ENCODE data around the gene NBEA. TPM values are rescaled to one million over a fixed set of nuclear protein-coding genes. Genes with fewer than 3 reads are reported as not detected.
"Not testable (repeated sequence)": the region's sequence is repeated elsewhere in the genome, so short reads cannot be mapped to it uniquely, and the experiment has no call there.

The NBEA gene
- total RNA-seq, 8 experiments from 2014 or later = 2.8 to 45.7 (median 31.8) TPM

- 50 to 88% (median 72%) methylated on average over 1 to 4 of the region's 5 CpGs; no CpG with 5 or more reads in 2 of the 10 experiments for WGBS, 10 experiments
- no peaks in the 10 kb centered on the region for H3K4me1 ChIP-seq (replicated peaks in 1 of 2)
These were observed 688.6 kb downstream of the NBEA start for GRCh38 chr13:35630551-35631275.

DNA sequence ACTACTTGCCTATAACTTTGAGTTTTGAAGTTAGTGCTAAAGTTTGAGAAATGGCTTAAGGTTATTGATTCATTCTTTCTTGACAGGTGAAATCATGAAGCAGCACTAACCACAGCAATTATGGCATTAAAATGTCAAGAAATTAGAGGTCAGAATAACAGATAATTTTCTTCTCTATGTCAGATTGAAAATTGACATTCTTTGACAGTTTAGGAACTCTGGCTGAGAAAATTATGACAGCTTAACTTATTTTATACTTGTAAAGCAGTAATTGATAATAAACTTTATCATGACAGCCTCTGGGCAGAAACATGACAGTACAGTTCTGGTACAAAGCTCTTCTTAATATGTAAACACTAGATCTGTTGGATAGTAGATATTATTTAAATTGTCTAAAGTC lies 689.6 kb downstream of the NBEA start:
- Histone ChIP-seq H3K4me3 (no peak overlapping the region), H3K4me1 (replicated peaks in 1 of 2) (no peaks in the 10 kb centered on the region), H3K27ac (no peak overlapping the region)
- no peak for ATAC-seq (replicated peaks in 6 of 8)
- in situ Hi-C loops (cut with MboI; ENCODE audit: low pct_unique_long_range_greater_than_20kb in 2 of 9, low sequenced_read_pairs in 9 of 9, unreplicated experiment in 9 of 9) = no loop called here

More at GRCh38 chr13:35630551-35631275, 688.6 kb downstream of the NBEA start:
- no peak overlapping the region for H3K27ac ChIP-seq
- no peak overlapping the region for H3K4me3 ChIP-seq
- ATAC-seq (replicated peaks in 6 of 8) = peak; percentile 41 to 96 (median 84)
- in situ Hi-C loops (cut with MboI; ENCODE audit: low pct_unique_long_range_greater_than_20kb in 2 of 9, low sequenced_read_pairs in 9 of 9, unreplicated experiment in 9 of 9) = no loop called here

DNA sequence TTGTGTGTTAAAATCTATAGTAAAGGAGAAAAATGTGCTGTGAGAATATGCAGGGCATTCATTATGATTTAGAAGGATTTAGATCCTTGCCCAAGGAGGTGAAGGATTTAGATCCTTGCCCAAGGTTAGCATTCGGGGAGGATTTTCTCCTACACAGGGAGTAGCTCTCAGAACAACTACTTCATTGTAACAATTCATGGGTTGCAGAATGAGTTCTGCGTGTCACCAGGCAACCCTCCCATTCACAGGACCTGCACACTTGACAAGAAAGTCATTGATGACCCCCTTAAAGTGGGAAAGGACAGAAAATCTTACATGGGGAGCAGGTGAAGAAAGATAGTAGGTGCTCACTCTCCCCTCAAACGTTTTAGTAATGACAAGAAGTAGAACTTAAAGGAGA lies 701.6 kb downstream of the NBEA start:
- H3K4me3 ChIP-seq = no peak overlapping the region
- no peaks in the 10 kb centered on the region for H3K4me1 ChIP-seq (replicated peaks in 1 of 2)
- in situ Hi-C loops (cut with MboI; ENCODE audit: low pct_unique_long_range_greater_than_20kb in 2 of 9, low sequenced_read_pairs in 9 of 9, unreplicated experiment in 9 of 9) = no loop called here
- WGBS, 10 experiments = 19 to 80% (median 61%) methylated on average over 1 to 3 of the region's 3 CpGs; no CpG with 5 or more reads in 3 of the 10 experiments
- peak in 1 of 8 experiments; percentile 54 for ATAC-seq (replicated peaks in 6 of 8)
- no peak overlapping the region for H3K27ac ChIP-seq

GRCh38 chr13:35646056-35646774 lies 704.1 kb downstream of the NBEA start:
- no peak overlapping the region for H3K4me3 ChIP-seq
- H3K27ac ChIP-seq = no peak overlapping the region
- no peaks in the 10 kb centered on the region for H3K4me1 ChIP-seq (replicated peaks in 1 of 2)
- WGBS, 10 experiments = 0 to 100% (median 80%) methylated on average over 1 to 7 of the region's 7 CpGs; no CpG with 5 or more reads in 2 of the 10 experiments
- no peak for ATAC-seq (replicated peaks in 6 of 8)
- in situ Hi-C loops (cut with MboI; ENCODE audit: low pct_unique_long_range_greater_than_20kb in 2 of 9, low sequenced_read_pairs in 9 of 9, unreplicated experiment in 9 of 9) = no loop called here

DNA sequence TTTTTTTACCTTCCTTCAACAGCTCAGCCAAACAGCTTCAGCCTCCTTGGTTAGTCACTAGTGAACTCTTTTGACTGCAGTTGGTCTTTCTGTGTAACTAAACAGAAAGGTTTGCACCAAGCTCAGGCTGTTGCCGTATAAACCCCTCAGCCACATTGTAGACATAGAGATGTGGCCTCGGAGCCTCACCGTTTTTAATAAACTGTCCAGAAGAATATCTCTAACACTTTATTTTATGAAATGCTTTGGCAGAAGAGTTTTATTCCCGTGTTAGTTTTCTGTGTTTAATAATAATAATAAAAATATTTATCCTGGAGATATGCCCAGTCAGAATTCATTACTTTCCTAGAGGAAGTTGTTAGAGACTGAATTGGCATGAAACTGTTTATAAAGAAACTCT lies 706.1 kb downstream of the NBEA start:
- WGBS, 10 experiments = 0 to 100% (median 75%) methylated on average over 1 to 4 of the region's 4 CpGs; no CpG with 5 or more reads in 2 of the 10 experiments

DNA sequence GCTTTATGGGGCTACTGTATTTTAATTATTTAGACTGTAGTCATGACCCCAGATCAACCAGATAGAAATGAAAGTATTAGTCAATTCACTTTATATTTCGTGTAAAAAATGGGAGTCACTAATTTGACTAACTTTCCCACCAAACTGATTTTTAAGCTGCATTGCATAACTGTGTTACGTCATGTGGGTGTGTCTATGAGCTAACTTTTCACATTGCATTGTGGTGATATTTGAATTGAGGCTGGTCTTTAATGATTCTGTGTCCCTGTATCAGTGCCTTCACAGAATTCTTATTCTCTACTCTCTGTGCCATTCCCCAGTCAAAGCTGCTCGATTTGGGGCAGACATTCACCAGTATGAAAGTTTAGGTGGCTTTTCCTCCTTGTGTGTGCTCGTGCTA lies 707.1 kb downstream of the NBEA start:
- ATAC-seq (replicated peaks in 6 of 8) = peak in 2 of 8 experiments; percentile 37 to 45
- Histone ChIP-seq H3K4me1 (replicated peaks in 1 of 2) (no peaks in the 10 kb centered on the region), H3K27ac (no peak overlapping the region), H3K4me3 (no peak overlapping the region)
- in situ Hi-C loops (cut with MboI; ENCODE audit: low pct_unique_long_range_greater_than_20kb in 2 of 9, low sequenced_read_pairs in 9 of 9, unreplicated experiment in 9 of 9) = no loop called here
- WGBS, 10 experiments = 32 to 96% (median 83%) methylated on average over 1 to 4 of the region's 4 CpGs; no CpG with 5 or more reads in 1 of the 10 experiments

More for the DNA sequence above, 706.1 kb downstream of the NBEA start:
- H3K4me1 ChIP-seq (replicated peaks in 1 of 2) = no peaks in the 10 kb centered on the region
- H3K4me3 ChIP-seq = no peak overlapping the region
- in situ Hi-C loops (cut with MboI; ENCODE audit: low pct_unique_long_range_greater_than_20kb in 2 of 9, low sequenced_read_pairs in 9 of 9, unreplicated experiment in 9 of 9) = no loop called here
- no peak overlapping the region for H3K27ac ChIP-seq
- no peak for ATAC-seq (replicated peaks in 6 of 8)

DNA sequence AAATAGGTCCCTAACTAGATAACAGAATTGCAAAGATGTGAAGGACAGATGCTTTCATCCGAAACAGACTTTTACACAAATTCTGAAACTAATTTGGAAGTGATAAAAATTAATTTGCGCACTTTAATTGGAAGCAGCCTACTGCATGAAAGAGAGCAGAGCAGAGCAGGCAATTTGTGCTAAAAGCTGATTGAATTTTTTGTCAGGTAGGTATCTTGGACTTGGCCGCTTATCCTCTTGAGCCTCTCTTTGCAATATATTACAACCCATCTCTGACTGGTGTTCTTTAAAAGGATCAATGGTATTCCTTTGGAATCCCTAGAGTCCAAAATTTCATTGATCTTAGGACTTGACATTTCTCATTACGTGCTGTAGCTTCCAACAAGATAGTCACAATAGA lies 717.7 kb downstream of the NBEA start:
- Histone ChIP-seq H3K27ac (no peak overlapping the region), H3K4me3 (no peak overlapping the region), H3K4me1 (replicated peaks in 1 of 2) (peaks cover 0 to 12% of the 10 kb centered on the region in 2 donors)
- 71 to 100% (median 86%) methylated on average over 1 to 4 of the region's 4 CpGs; no CpG with 5 or more reads in 1 of the 10 experiments for WGBS, 10 experiments
- no peak for ATAC-seq (replicated peaks in 6 of 8)
- in situ Hi-C loops (cut with MboI; ENCODE audit: low pct_unique_long_range_greater_than_20kb in 2 of 9, low sequenced_read_pairs in 9 of 9, unreplicated experiment in 9 of 9) = no loop called here

- H3K4me1 ChIP-seq (replicated peaks in 1 of 2) = peaks cover 0 to 5% of the 10 kb centered on the region in 2 donors
- in situ Hi-C loops (cut with MboI; ENCODE audit: low pct_unique_long_range_greater_than_20kb in 2 of 9, low sequenced_read_pairs in 9 of 9, unreplicated experiment in 9 of 9) = no loop called here
- no peak overlapping the region for H3K4me3 ChIP-seq
- ATAC-seq (replicated peaks in 6 of 8) = no peak
- no peak overlapping the region for H3K27ac ChIP-seq
- WGBS, 10 experiments = 73 to 100% (median 86%) methylated on average over 2 to 7 of the region's 7 CpGs; no CpG with 5 or more reads in 3 of the 10 experiments
These were observed 722.7 kb downstream of the NBEA start for GRCh38 chr13:35664747-35665146.

DNA sequence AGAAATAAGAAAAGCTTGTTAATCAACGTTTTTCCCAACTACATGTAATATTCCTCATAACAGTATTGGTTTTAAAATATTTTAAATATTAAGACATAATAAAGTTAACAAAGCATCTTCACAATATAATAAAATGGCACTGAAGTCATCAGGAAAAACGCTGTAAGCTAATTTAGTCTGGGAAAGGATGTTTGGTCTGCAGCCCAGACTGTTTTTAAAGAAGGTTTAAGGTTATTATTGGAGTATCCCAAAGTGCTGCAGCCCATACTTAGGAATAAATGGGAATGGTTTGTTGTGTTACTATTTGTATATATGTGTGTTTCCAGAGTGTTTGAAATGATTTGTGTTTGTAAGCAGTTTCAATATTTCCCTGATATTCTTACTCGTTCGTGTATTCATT lies 727.3 kb downstream of the NBEA start:
- no peaks in the 10 kb centered on the region for H3K4me1 ChIP-seq (replicated peaks in 1 of 2)
- 29 to 90% (median 65%) methylated on average over 1 to 4 of the region's 4 CpGs for WGBS, 10 experiments
- no peak overlapping the region for H3K27ac ChIP-seq
- no peak overlapping the region for H3K4me3 ChIP-seq
- ATAC-seq (replicated peaks in 6 of 8) = no peak
- in situ Hi-C loops (cut with MboI; ENCODE audit: low pct_unique_long_range_greater_than_20kb in 2 of 9, low sequenced_read_pairs in 9 of 9, unreplicated experiment in 9 of 9) = no loop called here

DNA sequence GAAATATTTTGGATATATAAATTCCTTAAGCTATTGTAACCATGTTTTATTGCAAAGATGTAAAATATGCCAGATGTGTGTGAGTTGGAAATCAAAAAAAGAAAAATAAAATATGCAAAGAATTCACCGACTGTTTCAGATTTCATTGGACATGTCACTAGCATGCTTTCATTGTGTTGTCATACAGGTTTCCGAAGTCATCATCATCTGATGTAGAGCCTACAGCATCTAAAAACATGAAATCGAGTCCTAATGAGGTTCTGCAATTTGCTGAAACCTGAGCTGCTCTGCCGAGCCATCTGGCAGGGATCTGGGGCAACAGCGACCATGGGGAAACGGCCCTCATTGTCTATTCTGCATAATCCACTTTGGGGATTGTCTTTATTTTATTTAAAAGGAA lies 730.5 kb downstream of the NBEA start:
- peak in 1 of 8 experiments; percentile 57 for ATAC-seq (replicated peaks in 6 of 8)
- 0 to 88% (median 59%) methylated on average over 2 to 6 of the region's 6 CpGs; no CpG with 5 or more reads in 2 of the 10 experiments for WGBS, 10 experiments
- in situ Hi-C loops (cut with MboI; ENCODE audit: low pct_unique_long_range_greater_than_20kb in 2 of 9, low sequenced_read_pairs in 9 of 9, unreplicated experiment in 9 of 9) = no loop called here

GRCh38 chr13:35675651-35676050 lies 733.6 kb downstream of the NBEA start:
- in situ Hi-C loops (cut with MboI; ENCODE audit: low pct_unique_long_range_greater_than_20kb in 2 of 9, low sequenced_read_pairs in 9 of 9, unreplicated experiment in 9 of 9) = no loop called here
- WGBS, 10 experiments = 67 to 100% (median 90%) methylated on average over 1 to 4 of the region's 4 CpGs; no CpG with 5 or more reads in 2 of the 10 experiments

More for the DNA sequence above, 730.5 kb downstream of the NBEA start:
- Histone ChIP-seq H3K27ac (no peak overlapping the region), H3K4me1 (replicated peaks in 1 of 2) (no peaks in the 10 kb centered on the region), H3K4me3 (no peak overlapping the region)

GRCh38 chr13:35677863-35678262 lies 735.8 kb downstream of the NBEA start:
- ATAC-seq (replicated peaks in 6 of 8); H3K4me1 ChIP-seq (replicated peaks in 1 of 2); H3K4me3 ChIP-seq; H3K27ac ChIP-seq; in situ Hi-C loops (cut with MboI; ENCODE audit: low pct_unique_long_range_greater_than_20kb in 2 of 9, low sequenced_read_pairs in 9 of 9, unreplicated experiment in 9 of 9): not testable (repeated sequence)
- WGBS, 10 experiments = 60 to 100% (median 83%) methylated on average over 1 to 3 of the region's 6 CpGs; no CpG with 5 or more reads in 1 of the 10 experiments

More at GRCh38 chr13:35675651-35676050, 733.6 kb downstream of the NBEA start:
- H3K4me1 ChIP-seq (replicated peaks in 1 of 2) = no peaks in the 10 kb centered on the region
- ATAC-seq (replicated peaks in 6 of 8) = no peak
- no peak overlapping the region for H3K4me3 ChIP-seq
- H3K27ac ChIP-seq = no peak overlapping the region

GRCh38 chr13:35681685-35682084 lies 739.6 kb downstream of the NBEA start:
- in situ Hi-C loops (cut with MboI; ENCODE audit: low pct_unique_long_range_greater_than_20kb in 2 of 9, low sequenced_read_pairs in 9 of 9, unreplicated experiment in 9 of 9) = no loop called here
- 54 to 100% (median 81%) methylated on average over 2 to 6 of the region's 6 CpGs; no CpG with 5 or more reads in 2 of the 10 experiments for WGBS, 10 experiments
- Histone ChIP-seq H3K4me1 (replicated peaks in 1 of 2) (no peaks in the 10 kb centered on the region), H3K27ac (no peak overlapping the region), H3K4me3 (no peak overlapping the region)
- no peak for ATAC-seq (replicated peaks in 6 of 8)

Measured in motor neuron (in vitro differentiated cells).